Right lobe of liver (tissue), 6 donors: ENCODE measurements around the gene KHNYN. TPM values are rescaled to one million over a fixed set of nuclear protein-coding genes. Genes with fewer than 3 reads are reported as not detected.

ENCODE experiments used
- ATAC-seq, 4 donors: fragments of 200-7000 bp; cut with Tn5 transposase; one replicate each; pipeline ENCODE4 v1.9.1; 2020; ENCODE audit warnings: mild to moderate bottlenecking in 4 of 4, moderate library complexity in 4 of 4
- DNase-seq, 3 donors: peaks; one replicate each; pipeline ENCODE4 v3.0.0-alpha.2; 2020
- H3K27ac ChIP-seq, 3 donors: fragments of 200-600 bp; one replicate each; pipeline ENCODE4 v1.8.0; 2022
- H3K27me3 ChIP-seq, 2 donors: fragments of 200-600 bp; one replicate each; pipeline ENCODE4 v1.8.0; 2022
- H3K36me3 ChIP-seq, 4 donors: fragments of 200-600 bp; sonication (generic) in 1 of 4; one replicate each; pipeline versions ENCODE4 v1.5.1 to v1.8.0; 2017 to 2022; ENCODE audit warnings: control low read depth in 1 of 4
- H3K4me1 ChIP-seq, 4 donors: fragments of 200-600 bp; sonication (generic) in 1 of 4; one replicate each; pipeline versions ENCODE4 v1.5.1 to v1.8.0; 2017 to 2022; ENCODE audit warnings: control low read depth in 1 of 4
- H3K4me3 ChIP-seq, 3 donors: fragments of 200-600 bp; one replicate each; pipeline ENCODE4 v1.8.0; 2022
- H3K9me3 ChIP-seq, 4 donors: fragments of 200-600 bp; sonication (generic) in 1 of 4; one replicate each; pipeline versions ENCODE4 v1.5.1 to v1.8.0; 2017 to 2022; ENCODE audit warnings: control low read depth in 1 of 4
- CTCF ChIP-seq, 4 donors: fragments of 200-600 bp in 3 of 4; fragments of 450-650 bp in 1 of 4; IDR thresholded peaks; one replicate each; pipeline versions ENCODE4 v1.5.1 to v1.8.0; 2016 to 2022; ENCODE audit warnings: antibody characterized with exemption in 4 of 4, mild to moderate bottlenecking in 2 of 4
- POLR2A ChIP-seq: fragments of 450-650 bp; IDR thresholded peaks from one replicate; pipeline ENCODE4 v1.6.1; 2017; ENCODE audit warnings: antibody characterized with exemption, mild to moderate bottlenecking
- WGBS: methylation state at CpG from one replicate; pipeline ENCODE4 v1.1.6; 2018; ENCODE audit warnings: low coverage, low lambda C conversion rate; ENCODE audit not compliant: insufficient coverage; ENCODE audit errors: missing lambda C conversion rate; 5-methylcytosine and 5-hydroxymethylcytosine counted together
- intact Hi-C, 2 donors: fragments of 100-400 bp; cut with DNase I; formaldehyde crosslinking; loops; one replicate each; pipeline versions ENCODE4 v1.11.2 to v1.14.1; 2022
- total RNA-seq, 6 experiments: library from RNA; depleted of rRNA in 2 of 6; stranded (reverse); fragments of >200 nt in 2 of 6; fragmentation: NEBNext Ultra II Directional in 3 of 6; extraction: Animal tissue kit (Norgen Biotek cat#: 25700) in 3 of 6; gene quantifications; one replicate each; pipeline versions ENCODE4 v1.1.0 to v1.2.4, GENCODE V29; 2016 to 2023
- donor health status: DM: no; HTN: yes; CAD: no.
- donor health status: DM: no; HTN: no; CAD: no.
- donor health status: DM: no; HTN: no; CAD: no.
- donor health status: DM: no; HTN: yes; CAD: no.
- donor health status: DM: no; HTN: yes; CAD: no.

KHNYN gene
- total RNA-seq, 6 experiments from 2014 or later = 19.6 to 24.9 (median 21.4) TPM

DNA sequence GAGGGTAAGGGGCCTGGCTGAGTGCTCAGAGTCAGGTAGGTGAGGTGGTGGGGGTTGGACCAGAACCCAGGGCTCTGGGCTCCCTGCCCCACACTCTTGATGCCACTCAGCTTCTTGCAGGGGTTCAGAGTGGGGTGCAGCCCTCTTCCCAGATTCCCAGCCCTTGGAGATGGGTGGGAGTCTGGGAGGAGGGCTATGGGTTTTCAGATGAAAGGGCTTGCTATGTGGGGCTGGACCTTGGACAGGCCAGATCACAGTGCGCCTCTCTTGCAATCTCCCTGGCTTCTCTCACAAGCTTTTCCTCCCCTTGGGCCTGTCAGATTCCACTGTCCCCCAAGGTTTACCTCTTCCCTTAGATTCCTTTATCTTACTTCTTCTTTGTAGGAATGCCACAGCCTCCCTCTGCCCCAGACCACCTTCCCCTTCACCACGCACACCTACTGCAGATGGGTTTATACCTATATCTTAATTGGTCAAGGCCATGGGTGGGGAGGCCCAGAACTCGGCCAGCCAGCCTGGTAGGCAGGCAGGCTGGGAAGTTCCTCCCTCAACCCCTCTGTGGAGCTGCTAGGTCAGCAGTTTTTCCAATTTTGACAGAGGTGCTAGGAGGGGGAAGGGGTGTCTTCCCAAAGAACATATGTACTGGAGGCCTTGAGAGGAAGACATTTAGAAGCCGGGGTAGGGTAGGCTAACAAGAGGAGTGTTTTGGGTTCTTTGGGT is 29.6 kb upstream of the KHNYN start:
- TF ChIP-seq POLR2A (no peak), CTCF (IDR thresholded peaks at IDR 0.05) (no peak)
- WGBS = 32% methylated on average over 4 of the region's 4 CpGs
- H3K4me3 ChIP-seq = peak overlapping the region in 2 of 3 donors; percentile 59 to 61
- ATAC-seq (peak in 3 of 4 donors; percentile 22 to 51 (median 49)), DNase-seq (no peak)
- no peaks in the 10 kb centered on the region for H3K9me3 ChIP-seq
- no peaks in the 10 kb centered on the region for H3K36me3 ChIP-seq
- no peaks in the 10 kb centered on the region for H3K27me3 ChIP-seq
- intact Hi-C loops = no loop called here
- peak overlapping the region in 1 of 3 donors; percentile 50 for H3K27ac ChIP-seq
- H3K4me1 ChIP-seq = peaks cover 0 to 24% (median 0%) of the 10 kb centered on the region in 4 donors

DNA sequence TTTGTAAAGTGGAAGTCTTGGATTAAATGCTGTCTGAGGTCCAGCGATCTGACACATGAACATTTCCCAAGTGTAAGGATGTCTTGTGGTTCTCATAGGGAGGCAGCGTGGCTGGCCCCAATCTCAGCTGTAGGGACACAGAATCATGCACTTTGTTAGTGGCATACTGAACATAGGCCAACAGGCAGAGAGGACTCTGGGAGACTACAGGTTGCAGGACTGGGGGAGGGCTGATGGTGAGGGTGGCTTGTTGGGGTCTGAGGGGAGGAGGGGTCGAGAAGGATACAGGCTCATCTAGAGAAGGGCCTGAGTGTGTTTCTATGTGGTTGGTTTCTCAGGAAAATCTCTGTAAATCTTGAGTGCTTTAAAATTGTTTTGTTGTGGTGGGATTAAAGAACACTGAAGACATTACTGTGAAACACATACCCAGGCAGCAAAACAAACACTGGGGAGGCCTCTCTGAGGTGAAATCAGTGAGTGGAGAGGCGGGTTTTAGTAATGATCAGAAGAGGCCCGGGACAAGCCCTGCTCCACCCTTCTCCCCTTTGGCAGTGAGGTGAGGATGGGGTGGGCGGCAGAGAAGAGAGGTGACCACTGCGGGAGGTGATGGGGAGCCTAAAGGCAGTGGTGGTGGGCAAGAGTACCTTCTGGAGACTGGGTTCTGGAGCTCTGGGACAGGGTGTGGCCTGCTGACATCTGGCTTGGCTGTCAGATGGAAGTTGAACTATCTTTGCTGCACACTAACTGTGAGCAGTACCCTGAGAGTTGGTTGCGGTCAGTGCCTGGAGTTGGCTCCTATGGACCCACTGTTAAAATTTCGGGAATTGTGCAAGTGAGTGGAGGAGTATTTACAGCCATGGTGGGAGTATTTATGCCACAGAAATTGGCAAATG is 27.7 kb upstream of the KHNYN start:
- Histone ChIP-seq H3K27me3 (no peaks in the 10 kb centered on the region), H3K4me1 (peaks cover 0 to 24% (median 0%) of the 10 kb centered on the region in 4 donors), H3K36me3 (no peaks in the 10 kb centered on the region), H3K27ac (no peak overlapping the region), H3K4me3 (no peak overlapping the region), H3K9me3 (no peaks in the 10 kb centered on the region)
- intact Hi-C loops = no loop called here
- DNase-seq = no peak
- peak; percentile 37 to 45 (median 42) for ATAC-seq
- TF ChIP-seq POLR2A = no peak
- TF ChIP-seq CTCF (IDR thresholded peaks at IDR 0.05) = no peak
- 28% methylated on average over 7 of the region's 9 CpGs for WGBS

- ATAC-seq (no peak), DNase-seq (no peak)
Measured at GRCh38 chr14:24403294-24403998, 26.3 kb upstream of the KHNYN start.

More at GRCh38 chr14:24403294-24403998, 26.3 kb upstream of the KHNYN start:
- Histone ChIP-seq H3K4me1 (peaks cover 0 to 24% (median 0%) of the 10 kb centered on the region in 4 donors), H3K27me3 (no peaks in the 10 kb centered on the region), H3K36me3 (no peaks in the 10 kb centered on the region), H3K27ac (no peak overlapping the region), H3K4me3 (no peak overlapping the region), H3K9me3 (no peaks in the 10 kb centered on the region)
- WGBS = 46% methylated on average over 7 of the region's 7 CpGs
- intact Hi-C loops = no loop called here
- no peak for TF ChIP-seq POLR2A
- no peak for TF ChIP-seq CTCF (IDR thresholded peaks at IDR 0.05)
